CD14-positive monocyte (primary cell): ENCODE data around the gene MAP3K7CL. TPM values are rescaled to one million over a fixed set of nuclear protein-coding genes. Genes with fewer than 3 reads are reported as not detected.

Source experiments
- DNase-seq, 3 donors: peaks; one replicate each; pipeline ENCODE4 v3.0.0-alpha.2; 2011 to 2022
- H2AFZ ChIP-seq: 2 replicates; pipeline ENCODE4 v1.6.0; 2012; ENCODE audit warnings: mild to moderate bottlenecking, low read depth, low read length, inconsistent platforms; ENCODE audit not compliant: insufficient read depth, poor library complexity, severe bottlenecking
- H3K27ac ChIP-seq, 2 donors: 1 replicate in 1 of 2; 2 replicates in 1 of 2; pipeline ENCODE4 v1.5.1; 2012 to 2013; ENCODE audit warnings: low read length in 2 of 2, control low read depth in 1 of 2, inconsistent platforms in 1 of 2, low read depth in 1 of 2, mild to moderate bottlenecking in 1 of 2
- H3K27me3 ChIP-seq, 2 donors: one replicate each; pipeline versions ENCODE4 v1.6.0 to v1.6.1; 2011 to 2013; ENCODE audit warnings: low read length in 2 of 2; ENCODE audit not compliant: control insufficient read depth in 2 of 2, insufficient read depth in 2 of 2
- H3K36me3 ChIP-seq, 2 donors: replicated peaks in 1 of 2; 1 replicate in 1 of 2; 2 replicates in 1 of 2; pipeline versions ENCODE4 v1.5.1 to v1.6.1; 2012 to 2013; ENCODE audit warnings: low read length in 2 of 2, control low read depth in 1 of 2, inconsistent platforms in 1 of 2, mild to moderate bottlenecking in 1 of 2; ENCODE audit not compliant: insufficient read depth in 2 of 2, control insufficient read depth in 1 of 2
- H3K4me1 ChIP-seq, 2 donors: 1 replicate in 1 of 2; 2 replicates in 1 of 2; pipeline versions ENCODE4 v1.5.1 to v1.6.1; 2012 to 2013; ENCODE audit warnings: low read length in 2 of 2, control low read depth in 1 of 2, inconsistent platforms in 1 of 2, mild to moderate bottlenecking in 1 of 2, moderate library complexity in 1 of 2; ENCODE audit not compliant: insufficient read depth in 2 of 2, control insufficient read depth in 1 of 2
- H3K4me2 ChIP-seq: replicated peaks from 2 replicates; pipeline ENCODE3; 2012; ENCODE audit warnings: low read length, moderate library complexity, mild to moderate bottlenecking; ENCODE audit not compliant: poor library complexity, severe bottlenecking; ENCODE audit errors: extremely low read depth
- H3K4me3 ChIP-seq, 3 experiments: fragments of 200-600 bp in 1 of 3; sonication (generic) in 1 of 3; replicated peaks in 1 of 3; 1 replicate in 2 of 3; 2 replicates in 1 of 3; pipeline ENCODE4 v1.5.1; 2011 to 2013; ENCODE audit warnings: low read length in 3 of 3, mild to moderate bottlenecking in 3 of 3, control low read depth in 2 of 3, low read depth in 2 of 3, inconsistent platforms in 1 of 3, moderate library complexity in 1 of 3
- H3K79me2 ChIP-seq: 2 replicates; pipeline ENCODE4 v1.6.0; 2012; ENCODE audit warnings: mild to moderate bottlenecking, control low read depth, inconsistent platforms, low read length, moderate library complexity; ENCODE audit not compliant: insufficient read depth
- H3K9ac ChIP-seq: 2 replicates; pipeline ENCODE4 v1.6.0; 2017; ENCODE audit warnings: low read length, mild to moderate bottlenecking; ENCODE audit not compliant: insufficient read depth, poor library complexity, severe bottlenecking
- H3K9me3 ChIP-seq, 2 donors: replicated peaks in 1 of 2; 1 replicate in 1 of 2; 2 replicates in 1 of 2; pipeline versions ENCODE4 v1.5.1 to v1.6.1; 2012 to 2013; ENCODE audit warnings: low read length in 2 of 2, control low read depth in 1 of 2; ENCODE audit not compliant: control insufficient read depth in 1 of 2, insufficient read depth in 1 of 2
- H4K20me1 ChIP-seq: 2 replicates; pipeline ENCODE4 v1.6.0; 2012; ENCODE audit warnings: mild to moderate bottlenecking, low read length, control low read depth, moderate library complexity; ENCODE audit not compliant: insufficient read depth
- H3K27ac Mint-ChIP-seq, 7 donors: one replicate each; pipeline ENCODE4 v1.8.0; 2020; ENCODE audit warnings: mild to moderate bottlenecking in 7 of 7, mixed read lengths in 7 of 7, moderate library complexity in 6 of 7, inconsistent platforms in 2 of 7
- H3K27me3 Mint-ChIP-seq, 3 donors: one replicate each; pipeline ENCODE4 v1.8.0; 2021 to 2022; ENCODE audit warnings: low read depth in 3 of 3, mild to moderate bottlenecking in 3 of 3, mixed read lengths in 3 of 3, moderate library complexity in 3 of 3, inconsistent platforms in 1 of 3
- H3K36me3 Mint-ChIP-seq, 2 donors: one replicate each; pipeline ENCODE4 v1.8.0; 2020; ENCODE audit warnings: mixed read lengths in 2 of 2, inconsistent platforms in 1 of 2, mild to moderate bottlenecking in 1 of 2
- H3K4me1 Mint-ChIP-seq: one replicate; pipeline ENCODE4 v1.8.0; 2020; ENCODE audit warnings: mild to moderate bottlenecking, mixed read lengths
- H3K4me3 Mint-ChIP-seq, 2 donors: one replicate each; pipeline ENCODE4 v1.8.0; 2020; ENCODE audit warnings: mild to moderate bottlenecking in 2 of 2, mixed read lengths in 2 of 2, moderate library complexity in 1 of 2
- H3K9me3 Mint-ChIP-seq, 7 donors: one replicate each; pipeline ENCODE4 v1.8.0; 2020 to 2022; ENCODE audit warnings: mixed read lengths in 7 of 7, mild to moderate bottlenecking in 6 of 7, moderate library complexity in 6 of 7, inconsistent platforms in 2 of 7
- CTCF ChIP-seq: fragments of 200-600 bp; IDR thresholded peaks from one replicate; pipeline ENCODE4 v1.8.0; 2022; ENCODE audit warnings: antibody characterized with exemption, mild to moderate bottlenecking
- WGBS: methylation state at CpG from one replicate; pipeline ENCODE4 v1.1.5; 2013; ENCODE audit warnings: missing lambda C conversion rate; ENCODE audit not compliant: insufficient coverage; 5-methylcytosine and 5-hydroxymethylcytosine counted together
- intact Hi-C, 2 donors: fragments of 100-400 bp; cut with micrococcal nuclease; formaldehyde crosslinking; loops; one replicate each; pipeline versions ENCODE4 v1.15.0 to v1.15.1; 2023
- polyA plus RNA-seq, 3 donors: library from polyadenylated mRNA; depleted of rRNA in 1 of 3; unstranded in 2 of 3; stranded (reverse) in 1 of 3; fragments of 300-500 nt in 2 of 3; fragments of >200 nt in 1 of 3; fragmentation: Illumina TruSeq in 2 of 3; gene quantifications; 1 replicate in 2 of 3; 2 replicates in 1 of 3; pipeline ENCODE4 v1.2.3, GENCODE V29; 2012 to 2021

The MAP3K7CL gene
- polyA plus RNA-seq, 3 donors, result 14.6 to 15.8 (median 15.7) TPM

- no peak for TF ChIP-seq CTCF
- Histone ChIP-seq H4K20me1 (no peaks in the 10 kb centered on the region), H3K4me2 (no peak overlapping the region), H3K9ac (no peak overlapping the region), H3K9me3 (no peaks in the 10 kb centered on the region), H3K27ac (peak overlapping the region in 1 of 2 donors; percentile 13), H3K27me3 (no peaks in the 10 kb centered on the region), H2AFZ (peak overlapping the region; percentile 57), H3K4me3 (no peak overlapping the region), H3K4me1 (peaks cover 36 to 50% of the 10 kb centered on the region in 2 donors), H3K79me2 (no peaks in the 10 kb centered on the region), H3K36me3 (no peaks in the 10 kb centered on the region)
- Mint-ChIP-seq H3K27ac (peak overlapping the region; percentile 38 to 96 (median 51)), H3K4me3 (no peak overlapping the region), H3K9me3 (peaks cover 0 to 5% (median 0%) of the 10 kb centered on the region in 7 donors), H3K36me3 (peaks cover 12 to 14% of the 10 kb centered on the region in 2 donors), H3K4me1 (peaks cover 55% of the 10 kb centered on the region), H3K27me3 (peaks cover 0 to 6% (median 2%) of the 10 kb centered on the region in 3 donors)
- intact Hi-C loops, result loop anchor here in 1 of 2 donors (5.0 kb wide), 1 partner anchor 210 kb away; no protein-coding TSS in a partner anchor
- WGBS, result 98% methylated on average over 6 of the region's 9 CpGs
- no peak for DNase-seq
These were observed 38.1 kb upstream of the MAP3K7CL start for GRCh38 chr21:29092102-29092959.

- Histone ChIP-seq H3K27me3 (no peaks in the 10 kb centered on the region), H3K27ac (peak overlapping the region in 1 of 2 donors; percentile 75), H3K4me3 (peak overlapping the region in 1 of 3 experiments; percentile 27), H4K20me1 (no peaks in the 10 kb centered on the region), H2AFZ (no peak overlapping the region), H3K9me3 (no peaks in the 10 kb centered on the region), H3K36me3 (no peaks in the 10 kb centered on the region), H3K4me1 (peaks cover 50 to 67% of the 10 kb centered on the region in 2 donors), H3K4me2 (peak overlapping the region; percentile 40), H3K9ac (no peak overlapping the region), H3K79me2 (no peaks in the 10 kb centered on the region)
- Mint-ChIP-seq H3K4me3 (peak overlapping the region in 1 of 2 donors; percentile 66), H3K36me3 (peaks cover 10 to 11% of the 10 kb centered on the region in 2 donors), H3K27ac (peak overlapping the region; percentile 84 to 94 (median 91)), H3K27me3 (peaks cover 0 to 2% (median 2%) of the 10 kb centered on the region in 3 donors), H3K9me3 (peaks cover 0 to 5% (median 0%) of the 10 kb centered on the region in 7 donors), H3K4me1 (peaks cover 65% of the 10 kb centered on the region)
- no CpG with 5 or more reads among the region's 8 CpGs for WGBS
- peak; percentile 21 to 77 (median 70) for DNase-seq
- intact Hi-C loops, result no loop called here
- TF ChIP-seq CTCF, result no peak
These were observed 34.0 kb upstream of the MAP3K7CL start for GRCh38 chr21:29096218-29097015.
